SK-N-DZ (cell line): ENCODE data around the gene PNPLA7.
A peak's percentile ranks its signal among the peaks of the same experiment; 100 is the strongest.
"Not testable (repeated sequence)": the region's sequence is repeated elsewhere in the genome, so short reads cannot be mapped to it uniquely, and the experiment has no call there.

ENCODE experiments used
- DNase-seq: peaks from one replicate; pipeline ENCODE4 v3.0.0-alpha.2; 2015; ENCODE audit warnings: low spot score

Gene PNPLA7

GRCh38 chr9:137515338-137515724 lies 34.9 kb downstream of the PNPLA7 start:
- no peak for DNase-seq

DNA sequence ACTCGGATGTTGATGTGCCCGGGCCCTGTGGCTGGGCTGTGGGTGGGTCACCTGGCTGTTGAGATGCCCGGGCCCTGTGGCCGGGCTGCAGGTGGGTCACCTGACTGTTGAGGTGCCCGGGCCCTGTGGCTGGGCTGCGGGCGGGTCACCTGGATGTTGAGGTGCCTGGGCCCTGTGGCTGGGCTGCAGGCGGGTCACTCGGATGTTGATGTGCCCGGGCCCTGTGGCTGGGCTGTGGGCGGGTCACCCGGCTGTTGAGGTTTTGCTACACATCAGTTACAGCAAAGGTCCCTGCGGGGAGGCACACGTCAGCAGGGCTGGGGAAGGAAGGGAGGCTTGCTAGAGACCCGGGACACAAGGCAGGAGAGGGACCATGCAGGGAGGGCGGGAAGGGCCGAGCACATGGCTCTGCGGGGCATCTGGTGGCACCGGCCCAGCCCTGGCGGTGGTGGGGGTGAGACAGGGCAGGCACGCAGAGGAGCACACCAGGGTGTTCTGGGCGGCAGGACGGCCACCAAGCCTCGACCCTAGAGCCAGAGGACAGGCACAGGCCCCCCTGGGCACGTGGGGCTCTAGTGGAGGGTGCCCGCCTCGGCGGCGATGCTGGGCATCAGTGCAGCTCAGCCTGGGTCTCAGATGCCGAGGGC lies 35.4 kb downstream of the PNPLA7 start:
- no peak for DNase-seq

- not testable (repeated sequence) for DNase-seq
Observed at GRCh38 chr9:137513801-137514570, 36.2 kb downstream of the PNPLA7 start.

GRCh38 chr9:137513136-137513535 lies 37.1 kb downstream of the PNPLA7 start:
- not testable (repeated sequence) for DNase-seq

GRCh38 chr9:137511758-137512463 lies 38.3 kb downstream of the PNPLA7 start:
- DNase-seq, result no peak

DNA sequence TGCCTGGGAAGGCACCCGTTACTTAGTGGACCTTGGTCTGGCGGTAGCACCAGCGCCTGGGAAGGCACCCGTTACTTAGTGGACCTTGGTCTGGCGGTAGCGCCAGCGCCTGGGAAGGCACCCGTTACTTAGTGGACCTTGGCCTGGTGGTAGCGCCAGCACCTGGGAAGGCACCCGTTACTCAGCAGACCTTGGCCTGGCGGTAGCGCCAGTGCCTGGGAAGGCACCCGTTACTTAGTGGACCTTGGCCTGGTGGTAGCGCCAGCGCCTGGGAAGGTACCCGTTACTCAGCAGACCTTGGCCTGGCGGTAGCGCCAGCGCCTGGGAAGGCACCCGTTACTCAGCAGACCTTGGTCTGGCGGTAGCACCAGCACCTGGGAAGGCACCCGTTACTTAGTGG lies 39.1 kb downstream of the PNPLA7 start:
- DNase-seq, result not testable (repeated sequence)

DNA sequence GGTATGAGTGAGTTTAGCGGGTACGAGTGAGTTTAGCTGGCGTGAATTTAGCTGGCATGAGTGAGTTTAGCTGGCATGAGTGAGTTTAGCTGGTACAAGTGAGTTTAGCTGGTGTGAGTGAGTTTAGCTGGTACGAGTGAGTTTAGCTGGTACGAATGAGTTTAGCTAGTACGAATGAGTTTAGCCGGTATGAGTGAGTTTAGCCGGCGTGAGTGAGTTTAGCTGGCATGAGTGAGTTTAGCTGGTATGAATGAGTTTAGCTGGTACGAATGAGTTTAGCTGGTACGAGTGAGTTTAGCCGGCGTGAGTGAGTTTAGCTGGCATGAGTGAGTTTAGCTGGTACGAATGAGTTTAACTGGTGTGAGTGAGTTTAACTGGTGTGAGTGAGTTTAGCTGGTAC lies 41.0 kb downstream of the PNPLA7 start:
- no peak for DNase-seq

- DNase-seq, result no peak
Observed at GRCh38 chr9:137506702-137507171, 43.5 kb downstream of the PNPLA7 start.

GRCh38 chr9:137506274-137506673 lies 43.9 kb downstream of the PNPLA7 start:
- DNase-seq, result no peak

DNA sequence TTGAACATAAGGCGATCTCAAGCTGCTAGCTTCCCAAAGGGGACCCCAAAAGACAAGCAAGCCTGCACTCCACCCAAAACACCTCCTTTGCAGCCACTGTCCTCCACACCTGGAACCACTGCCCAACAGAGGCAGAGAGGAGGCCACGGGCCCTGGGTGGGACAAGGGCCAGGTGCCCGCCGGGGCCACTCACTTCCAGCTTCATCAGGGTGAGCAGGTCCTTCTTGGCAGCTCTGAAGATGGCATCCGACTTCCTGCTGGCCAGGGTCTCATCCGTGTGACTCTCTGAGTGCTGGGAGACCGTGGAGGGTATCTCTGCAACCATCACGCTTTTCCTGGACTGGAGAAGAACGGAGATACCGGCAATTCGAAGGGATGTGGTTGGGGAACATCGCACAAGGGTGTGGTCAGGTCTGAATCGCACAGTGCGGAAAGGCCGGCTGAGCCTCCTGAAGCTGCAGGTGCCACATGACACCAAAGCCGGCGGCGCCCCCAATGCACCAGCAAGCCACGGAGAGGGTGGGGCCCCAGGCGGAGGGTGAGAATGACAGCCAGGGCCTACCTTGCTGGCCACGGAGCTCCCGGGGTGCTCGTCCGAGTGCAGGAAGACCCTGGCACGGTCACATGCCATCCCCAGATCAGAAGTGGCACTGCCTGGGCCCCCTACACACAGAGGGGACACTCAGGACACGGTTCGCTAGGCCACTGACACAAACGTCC lies 44.6 kb downstream of the PNPLA7 start:
- DNase-seq, result no peak

GRCh38 chr9:137504432-137504777 lies 45.8 kb downstream of the PNPLA7 start:
- no peak for DNase-seq

- peak; percentile 52 for DNase-seq
Observed at GRCh38 chr9:137502008-137502911, 47.9 kb downstream of the PNPLA7 start.

- DNase-seq, result no peak
Observed at GRCh38 chr9:137501457-137501856, 48.7 kb downstream of the PNPLA7 start.

DNA sequence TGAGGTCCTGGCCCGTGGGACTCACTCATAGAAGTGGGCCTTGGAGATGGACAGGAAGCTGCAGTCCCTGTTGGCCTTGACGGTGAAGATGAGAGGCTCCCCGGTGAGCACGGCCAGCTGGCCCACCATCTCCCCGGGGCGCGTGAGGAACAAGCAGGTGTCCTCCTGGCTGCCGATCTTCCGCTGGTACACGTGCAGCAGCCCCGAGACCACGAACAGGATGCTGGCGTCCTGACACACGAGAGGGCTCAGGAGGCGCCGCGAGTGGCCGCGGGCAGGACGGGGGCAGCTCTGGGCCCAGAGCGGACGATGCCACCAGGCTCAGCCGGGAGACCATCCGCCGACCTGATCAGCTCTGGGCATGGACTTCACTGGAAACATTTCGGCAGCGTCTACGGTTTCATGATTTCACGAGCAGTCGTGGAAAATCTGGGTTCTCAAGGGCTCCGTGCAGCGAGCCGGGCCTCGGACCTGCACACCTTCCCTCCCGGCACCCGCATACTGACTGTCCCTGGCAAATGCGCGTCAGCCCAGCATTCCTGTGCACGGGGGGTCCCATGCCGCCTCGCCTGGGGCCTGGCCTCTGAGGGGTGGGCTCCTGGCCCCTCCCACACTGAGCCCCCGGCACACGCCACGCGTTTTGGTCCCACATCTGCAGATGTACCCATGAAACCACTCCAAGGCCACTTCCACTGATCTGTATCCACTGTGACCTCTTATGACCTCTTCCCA lies 49.4 kb downstream of the PNPLA7 start:
- DNase-seq, result no peak

DNA sequence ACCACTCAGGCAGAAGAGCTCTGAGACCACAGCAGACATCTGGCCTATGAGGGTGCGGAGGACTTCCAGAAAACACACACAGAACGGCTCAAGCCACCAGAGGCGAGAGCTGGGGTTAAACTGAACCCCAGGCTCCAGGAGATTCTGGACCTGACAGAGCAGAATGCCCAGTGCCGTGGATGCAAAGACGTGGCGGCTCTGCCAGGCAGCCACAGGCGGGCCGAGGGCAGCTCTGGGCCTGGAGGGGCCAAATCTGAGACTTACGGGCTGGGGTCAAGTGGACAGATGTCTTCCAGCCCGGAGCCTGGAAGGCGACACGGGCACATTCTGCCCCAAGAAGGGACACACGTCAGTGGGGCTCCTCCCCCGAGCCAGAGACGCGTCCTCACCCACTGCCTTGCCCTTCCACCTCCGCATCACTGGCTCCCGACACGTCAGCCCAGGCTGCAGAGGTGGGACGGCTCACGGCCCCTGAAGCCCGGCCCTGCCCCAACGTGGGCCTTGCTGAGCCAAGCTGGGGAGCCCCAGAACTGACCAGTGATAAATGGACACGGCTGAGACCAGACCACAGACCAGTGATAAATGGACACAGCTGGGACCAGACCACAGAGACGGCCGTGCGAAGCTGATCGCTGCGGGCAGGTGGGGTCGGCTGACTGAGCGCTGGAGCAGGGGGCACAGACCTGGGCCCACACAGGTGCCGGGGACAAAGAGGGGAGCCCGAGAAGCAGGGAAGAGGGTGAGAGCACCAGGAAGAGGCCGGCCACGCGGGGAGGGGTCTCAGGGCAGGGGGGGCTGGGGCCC lies 50.1 kb downstream of the PNPLA7 start:
- DNase-seq, result no peak

- no peak for DNase-seq
Observed at GRCh38 chr9:137499416-137499815, 50.8 kb downstream of the PNPLA7 start.

GRCh38 chr9:137498720-137499150 lies 51.5 kb downstream of the PNPLA7 start:
- no peak for DNase-seq

DNA sequence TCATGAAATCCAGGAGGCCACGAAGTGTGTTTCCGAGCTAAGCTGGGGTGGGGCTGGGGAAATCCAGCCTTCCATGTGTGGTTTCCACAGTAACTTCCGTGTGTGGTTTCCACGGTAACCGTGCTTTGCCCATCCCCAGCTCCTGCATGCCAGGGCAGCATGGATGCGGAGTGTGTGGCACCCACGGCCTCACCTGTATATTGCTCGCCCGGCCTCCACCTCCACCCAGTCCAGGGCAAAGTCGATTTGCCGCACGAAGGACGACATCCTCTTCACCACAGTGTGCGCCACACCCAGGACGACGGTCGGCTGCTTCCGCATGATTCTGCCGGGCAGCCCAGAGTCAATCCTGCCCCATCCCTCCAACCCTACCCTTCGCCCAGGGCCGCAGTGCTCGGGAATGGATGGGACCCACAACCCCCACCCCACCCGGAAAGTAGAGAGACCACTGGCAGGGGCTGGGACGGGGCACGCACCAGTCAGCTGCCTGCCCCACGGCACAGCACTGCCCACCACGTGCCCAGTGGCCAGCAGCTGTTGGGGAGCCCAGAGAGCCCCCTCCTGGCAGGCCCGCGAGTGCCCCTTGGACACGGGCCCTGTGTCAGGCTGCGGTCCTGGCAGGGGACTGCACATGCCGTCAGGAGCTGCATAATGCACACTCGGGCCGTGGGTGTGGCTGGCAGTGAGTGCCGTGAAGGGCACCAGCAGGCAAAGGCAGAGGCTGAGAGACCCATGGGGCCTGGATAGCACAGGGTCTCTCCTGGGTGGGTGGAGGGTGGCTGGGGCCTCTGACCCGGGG lies 52.1 kb downstream of the PNPLA7 start:
- DNase-seq, result no peak
